Measurements from ENCODE around the gene RNASEH2A. TPM values are rescaled to one million over a fixed set of nuclear protein-coding genes. Genes with fewer than 3 reads are reported as not detected.

RNASEH2A gene
- polyA plus RNA-seq, 1 of the 3 experiments (the other 2 are of a cell fraction), result 48.1 TPM

DNA sequence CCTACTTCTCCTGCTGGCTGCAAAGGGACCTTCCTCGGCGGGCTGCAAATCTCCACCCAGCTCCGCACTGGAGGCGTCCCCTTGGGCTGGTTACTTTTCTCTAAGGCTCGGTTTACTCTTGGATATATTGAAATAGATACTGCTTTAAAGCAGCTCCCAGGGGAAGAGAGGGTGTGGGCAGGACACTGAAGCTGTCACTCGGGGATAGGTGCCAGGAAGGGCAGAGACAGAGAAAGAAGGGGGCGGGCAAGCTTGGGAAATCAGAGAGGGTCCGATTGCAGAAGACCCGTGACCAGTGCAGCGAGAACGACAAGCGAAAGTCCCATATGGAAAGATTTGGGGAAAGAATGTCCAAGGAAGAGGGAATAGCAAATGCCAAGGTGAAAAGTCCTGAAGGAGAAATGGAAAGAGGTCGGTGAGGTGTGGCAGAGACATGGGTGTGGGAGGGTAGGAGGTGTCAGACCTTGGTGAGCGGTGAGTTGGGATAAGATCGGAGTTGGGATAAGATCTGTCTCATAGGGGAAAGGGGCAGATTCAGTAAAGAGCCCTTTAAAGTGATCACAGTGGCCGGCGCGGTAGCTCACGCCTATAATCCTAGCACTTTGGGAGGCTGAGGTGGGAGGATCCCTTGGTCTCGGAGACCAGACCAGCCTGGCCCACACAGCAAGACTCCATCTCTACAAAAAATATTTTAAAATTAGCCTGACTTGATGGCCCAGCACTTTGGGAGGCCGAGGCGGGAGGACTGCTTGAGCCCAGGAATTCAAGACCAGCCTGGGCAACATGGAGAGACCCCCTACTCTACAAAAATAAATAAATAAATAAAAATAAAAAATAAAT lies 3.9 kb upstream of the RNASEH2A start:
- H3K4me1 ChIP-seq (ENCODE audit: control insufficient read depth in 1 of 2, insufficient read depth in 2 of 2, low read depth in 1 of 2, low read length in 1 of 2), result peaks cover 8 to 29% of the 10 kb centered on the region in 2 experiments; a peak in 1 of 4 replicates
- H3K9me2 ChIP-seq, result no peaks in the 10 kb centered on the region
- no peaks in the 10 kb centered on the region for H4K20me1 ChIP-seq (ENCODE audit: insufficient read depth)
- H3F3A ChIP-seq (replicated peaks; ENCODE audit: insufficient read depth), result peaks cover 11% of the 10 kb centered on the region
- ChIA-PET CTCF (interaction anchor here (0.6 to 17.1 kb wide), 9 partner anchors 9 to 65 kb away, joined by 3 to 447 read pairs (median 7); partner anchors contain the start of genes HOOK2 and JUNB), POLR2A (interaction anchor here (0.8 to 2.6 kb wide), 3 partner anchors 10 to 35 kb away, joined by 3 to 20 read pairs (median 3); partner anchors contain the start of gene JUNB)
- peak overlapping the region; percentile 32 for H3K9ac ChIP-seq
- no peaks in the 10 kb centered on the region for H3K9me3 ChIP-seq
- H3K27ac ChIP-seq (ENCODE audit: low read depth in 2 of 2, low read length in 1 of 2), result peak overlapping the region in 1 of 2 experiments; percentile 74; a peak in 1 of 4 replicates
- H3K79me2 ChIP-seq (ENCODE audit: insufficient read depth), result peaks cover 19% of the 10 kb centered on the region
- H3K36me3 ChIP-seq (replicated peaks in 1 of 2; ENCODE audit: control insufficient read depth in 1 of 2, insufficient read depth in 2 of 2, low read length in 1 of 2), result peaks cover 4 to 8% of the 10 kb centered on the region in 2 experiments
- H3K27me3 ChIP-seq (ENCODE audit: insufficient read depth), result no peaks in the 10 kb centered on the region
- DNase-seq, result no peak
- H3K4me3 ChIP-seq (ENCODE audit: low read depth in 2 of 2, low read length in 1 of 2), result peak overlapping the region; percentile 74 to 95
- H2AFZ ChIP-seq (ENCODE audit: low read depth), result peak overlapping the region; percentile 98
- TF ChIP-seq CTCF (IDR thresholded peaks at IDR 0.05), result no peak
- TF ChIP-seq TAF1 (IDR thresholded peaks at IDR 0.05; ENCODE audit: borderline replicate concordance, low read depth, low read length), result no peak
- TF ChIP-seq RXRA (IDR thresholded peaks at IDR 0.05; ENCODE audit: borderline replicate concordance, low read depth), result no peak
- TF ChIP-seq SIN3A (IDR thresholded peaks at IDR 0.05; ENCODE audit: borderline replicate concordance, low read depth, low read length), result no peak
- no peak for TF ChIP-seq POLR2AphosphoS5 (IDR thresholded peaks at IDR 0.05; ENCODE audit: low read depth, low read length)
- no peak for TF ChIP-seq MEF2A (IDR thresholded peaks at IDR 0.05; ENCODE audit: borderline replicate concordance, low read depth)
- no peak for TF ChIP-seq EZH2phosphoT487 (IDR thresholded peaks at IDR 0.05; ENCODE audit: borderline replicate concordance, low read depth)
- no peak for TF ChIP-seq SMC3 (IDR thresholded peaks at IDR 0.05; ENCODE audit: low read depth, low read length)
- no peak for TF ChIP-seq RCOR1 (IDR thresholded peaks at IDR 0.05; ENCODE audit: low read length)
- TF ChIP-seq NRF1 (IDR thresholded peaks at IDR 0.05; ENCODE audit: low read depth, low read length), result no peak
- peak overlapping the region; percentile 100 for H3K4me2 ChIP-seq
- WGBS (ENCODE audit: low lambda C conversion rate), result 51% methylated on average over 22 of the region's 22 CpGs

DNA sequence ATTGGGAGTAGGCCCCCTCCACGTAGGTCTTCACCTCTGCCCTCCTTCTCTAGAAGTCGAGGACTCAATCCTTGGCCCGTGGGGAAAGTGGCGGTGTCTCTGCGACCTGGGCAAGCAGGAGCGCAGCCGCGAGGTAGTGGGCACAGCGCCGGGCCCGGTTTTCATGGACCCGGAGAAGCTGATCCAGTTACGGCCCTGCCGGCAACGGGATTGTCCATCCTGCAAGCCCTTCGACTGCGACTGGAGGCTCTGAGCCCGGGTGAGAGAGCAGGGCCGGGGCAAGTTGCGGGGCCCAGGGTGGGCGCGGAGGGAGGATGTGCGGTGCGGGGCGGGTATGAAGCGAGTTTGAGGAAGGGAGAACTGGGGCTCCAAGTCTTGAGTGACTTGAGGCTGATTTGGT lies 2.3 kb upstream of the RNASEH2A start:
- no peak for DNase-seq
- H3K79me2 ChIP-seq (ENCODE audit: insufficient read depth), result peaks cover 19% of the 10 kb centered on the region
- TF ChIP-seq FOXM1 (IDR thresholded peaks at IDR 0.05; ENCODE audit: low read depth) (no peak), NFIC (IDR thresholded peaks at IDR 0.05; ENCODE audit: borderline replicate concordance) (no peak), RAD21 (IDR thresholded peaks at IDR 0.05; ENCODE audit: low read length) (no peak), SMC3 (IDR thresholded peaks at IDR 0.05; ENCODE audit: low read depth, low read length) (no peak), ELF1 (IDR thresholded peaks at IDR 0.05) (no peak), MXI1 (IDR thresholded peaks at IDR 0.05; ENCODE audit: low read depth, low read length) (no peak), TCF12 (IDR thresholded peaks at IDR 0.05) (no peak)
- no peak overlapping the region for H3K4me2 ChIP-seq
- no peak overlapping the region for H3K4me3 ChIP-seq (ENCODE audit: low read depth in 2 of 2, low read length in 1 of 2)
- no peaks in the 10 kb centered on the region for H3K9me3 ChIP-seq
- POLR2A ChIA-PET, result interaction anchor here (0.5 kb wide), 1 partner anchor 8 kb away, joined by 3 read pairs; no protein-coding TSS in a partner anchor
- CTCF ChIA-PET, result interaction anchor here (14.3 to 17.1 kb wide), 2 partner anchors 26 to 41 kb away, joined by 321 to 447 read pairs; partner anchors contain the start of gene HOOK2
- no peaks in the 10 kb centered on the region for H3K9me2 ChIP-seq
- H2AFZ ChIP-seq (ENCODE audit: low read depth), result no peak overlapping the region
- H3K9ac ChIP-seq, result no peak overlapping the region
- H3K4me1 ChIP-seq (ENCODE audit: control insufficient read depth in 1 of 2, insufficient read depth in 2 of 2, low read depth in 1 of 2, low read length in 1 of 2), result peaks cover 8 to 29% of the 10 kb centered on the region in 2 experiments; a peak in 1 of 4 replicates
- no peak overlapping the region for H3K27ac ChIP-seq (ENCODE audit: low read depth in 2 of 2, low read length in 1 of 2)
- no peaks in the 10 kb centered on the region for H4K20me1 ChIP-seq (ENCODE audit: insufficient read depth)
- H3K27me3 ChIP-seq (ENCODE audit: insufficient read depth), result no peaks in the 10 kb centered on the region
- peaks cover 5% of the 10 kb centered on the region for H3F3A ChIP-seq (replicated peaks; ENCODE audit: insufficient read depth)
- WGBS (ENCODE audit: low lambda C conversion rate), result 95% methylated on average over 25 of the region's 26 CpGs
- peaks cover 4 to 8% of the 10 kb centered on the region in 2 experiments for H3K36me3 ChIP-seq (replicated peaks in 1 of 2; ENCODE audit: control insufficient read depth in 1 of 2, insufficient read depth in 2 of 2, low read length in 1 of 2)

Measured in SK-N-SH (cell line).